ENCODE results near the gene DGKG. TPM values are rescaled to one million over a fixed set of nuclear protein-coding genes. Genes with fewer than 3 reads are reported as not detected.

The DGKG gene
- total RNA-seq, 1 donor from 2014 or later, result 0.04 TPM

GRCh38 chr3:186108941-186109865, 252.8 kb downstream of the DGKG start, which contains the start of gene ETV5:
Gene ETV5 (minus strand): TSS chr3:186109089. CDS start chr3:186105868, 3,221 bp downstream.
- Mint-ChIP-seq H3K27ac (peak within 1 kb of the TSS; percentile 97), H3K9me3 (no peaks in the 10 kb centered on the region), H3K36me3 (no peaks in the 10 kb centered on the region), H3K27me3 (ENCODE audit: low read depth) (peaks cover 63% of the 10 kb centered on the region), H3K4me3 (peak within 1 kb of the TSS; percentile 85), H3K4me1 (peaks cover 32% of the 10 kb centered on the region)
- DNase-seq (ENCODE audit: low spot score in 2 of 2, unreplicated experiment in 2 of 2), result peak; percentile 96 to 98
- TF ChIP-seq CTCF (IDR thresholded peaks at IDR 0.05; ENCODE audit: unreplicated experiment), result no peak

GRCh38 chr3:186108106-186108940, 253.7 kb downstream of the DGKG start:
- peak; percentile 60 to 77 for DNase-seq (ENCODE audit: low spot score in 2 of 2, unreplicated experiment in 2 of 2)
- H3K27me3 Mint-ChIP-seq (ENCODE audit: low read depth), result peaks cover 56% of the 10 kb centered on the region
- H3K4me1 Mint-ChIP-seq, result peaks cover 40% of the 10 kb centered on the region
- no peak for TF ChIP-seq CTCF (IDR thresholded peaks at IDR 0.05; ENCODE audit: unreplicated experiment)
- no peaks in the 10 kb centered on the region for H3K36me3 Mint-ChIP-seq
- H3K27ac Mint-ChIP-seq, result peak overlapping the region; percentile 94
- H3K9me3 Mint-ChIP-seq, result no peaks in the 10 kb centered on the region
- H3K4me3 Mint-ChIP-seq, result peak overlapping the region; percentile 85

GRCh38 chr3:186107215-186108105, 254.6 kb downstream of the DGKG start:
- Mint-ChIP-seq H3K27ac (peak overlapping the region; percentile 94), H3K27me3 (ENCODE audit: low read depth) (peaks cover 48% of the 10 kb centered on the region), H3K4me3 (peak overlapping the region; percentile 85), H3K9me3 (no peaks in the 10 kb centered on the region), H3K36me3 (peaks cover 2% of the 10 kb centered on the region), H3K4me1 (peaks cover 48% of the 10 kb centered on the region)
- no peak for TF ChIP-seq CTCF (IDR thresholded peaks at IDR 0.05; ENCODE audit: unreplicated experiment)
- peak; percentile 62 to 77 for DNase-seq (ENCODE audit: low spot score in 2 of 2, unreplicated experiment in 2 of 2)

- H3K36me3 Mint-ChIP-seq, result peaks cover 2% of the 10 kb centered on the region
- H3K27ac Mint-ChIP-seq, result peak overlapping the region; percentile 26
- no peak for DNase-seq (ENCODE audit: low spot score in 2 of 2, unreplicated experiment in 2 of 2)
- H3K4me1 Mint-ChIP-seq, result peaks cover 37% of the 10 kb centered on the region
- no peaks in the 10 kb centered on the region for H3K9me3 Mint-ChIP-seq
- no peak overlapping the region for H3K4me3 Mint-ChIP-seq
- TF ChIP-seq CTCF (IDR thresholded peaks at IDR 0.05; ENCODE audit: unreplicated experiment), result no peak
- H3K27me3 Mint-ChIP-seq (ENCODE audit: low read depth), result peaks cover 29% of the 10 kb centered on the region
These were observed 256.5 kb downstream of the DGKG start for GRCh38 chr3:186105543-186105942.

- H3K27ac Mint-ChIP-seq, result no peak overlapping the region
- DNase-seq (ENCODE audit: low spot score in 2 of 2, unreplicated experiment in 2 of 2), result no peak
- H3K27me3 Mint-ChIP-seq (ENCODE audit: low read depth), result peaks cover 42% of the 10 kb centered on the region
- no peak for TF ChIP-seq CTCF (IDR thresholded peaks at IDR 0.05; ENCODE audit: unreplicated experiment)
- H3K4me3 Mint-ChIP-seq, result no peak overlapping the region
- H3K36me3 Mint-ChIP-seq, result peaks cover 2% of the 10 kb centered on the region
- no peaks in the 10 kb centered on the region for H3K9me3 Mint-ChIP-seq
- H3K4me1 Mint-ChIP-seq, result peaks cover 52% of the 10 kb centered on the region
These were observed 259.3 kb downstream of the DGKG start for GRCh38 chr3:186102687-186103086.
